GM18907 (cell line): ENCODE data around the gene AHR.

ENCODE experiments used
- ATAC-seq: cut with Tn5 transposase; IDR thresholded peaks from one replicate; pipeline ENCODE4 v1.9.1; 2021; ENCODE audit warnings: mild to moderate bottlenecking, moderate library complexity; ENCODE audit not compliant: unreplicated experiment

The AHR gene

GRCh38 chr7:17302575-17303142, 4.2 kb downstream of the AHR start:
- ATAC-seq: peak; percentile 27

GRCh38 chr7:17304926-17305325, 6.5 kb downstream of the AHR start:
- ATAC-seq: no peak

DNA sequence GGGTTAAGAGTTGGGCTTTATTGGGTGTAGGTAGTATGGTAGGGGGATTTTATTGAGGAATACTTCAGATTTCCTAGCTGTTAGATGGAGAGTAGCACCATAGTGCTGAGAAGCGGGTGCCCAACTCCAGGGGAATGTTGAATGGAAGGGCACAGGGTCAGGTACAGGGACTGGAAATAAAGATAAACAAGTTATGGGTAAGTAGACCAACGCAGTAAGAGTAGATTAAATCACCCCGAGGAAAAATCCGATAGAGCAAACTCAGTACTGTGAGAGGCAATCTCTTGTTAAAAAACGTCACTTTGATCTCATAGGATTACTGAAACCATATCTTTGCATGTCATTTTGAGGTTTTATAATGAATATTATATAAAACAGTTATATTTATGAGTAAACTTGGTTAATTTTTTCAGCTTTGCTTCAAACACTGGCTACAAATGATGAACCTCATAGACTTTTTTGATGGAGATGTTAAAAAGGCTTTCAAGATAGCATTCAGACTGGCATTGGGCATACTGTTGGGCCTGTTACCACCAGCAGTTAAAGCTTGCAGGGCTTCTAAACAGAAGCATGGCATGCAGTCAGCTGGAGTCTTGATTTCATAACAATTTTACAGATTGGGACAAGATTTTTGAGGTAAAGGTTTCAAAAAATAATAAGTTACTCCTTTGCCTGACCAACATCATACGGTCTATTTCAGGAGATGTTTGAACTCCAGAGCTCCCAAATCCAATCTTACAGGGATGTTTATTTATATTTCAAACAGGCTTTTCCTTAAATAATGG, 7.1 kb downstream of the AHR start:
- no peak for ATAC-seq

GRCh38 chr7:17307000-17307399, 8.5 kb downstream of the AHR start:
- ATAC-seq: no peak

DNA sequence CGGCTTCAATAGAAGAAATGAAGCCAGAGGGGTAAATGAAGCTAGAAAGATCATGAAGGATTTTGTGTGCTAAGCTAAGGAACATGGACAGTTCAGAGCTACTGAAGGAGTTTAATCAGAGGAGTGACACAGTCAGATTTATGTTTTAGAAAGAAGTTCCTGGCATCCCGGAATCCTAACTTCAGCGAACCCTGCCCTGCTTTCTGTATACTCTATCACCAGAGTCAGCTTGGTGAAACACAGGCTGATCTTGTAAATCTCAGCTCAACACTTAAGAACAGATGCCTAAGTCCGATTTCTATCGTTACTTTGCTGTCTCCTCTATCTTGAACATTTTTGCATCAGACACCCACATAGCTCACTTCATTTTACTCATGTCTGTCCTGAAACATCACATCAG, 9.1 kb downstream of the AHR start:
- no peak for ATAC-seq

- no peak for ATAC-seq
These were observed 9.7 kb downstream of the AHR start for GRCh38 chr7:17307969-17308648.

- no peak for ATAC-seq
These were observed 12.7 kb downstream of the AHR start for GRCh38 chr7:17311194-17311593.

DNA sequence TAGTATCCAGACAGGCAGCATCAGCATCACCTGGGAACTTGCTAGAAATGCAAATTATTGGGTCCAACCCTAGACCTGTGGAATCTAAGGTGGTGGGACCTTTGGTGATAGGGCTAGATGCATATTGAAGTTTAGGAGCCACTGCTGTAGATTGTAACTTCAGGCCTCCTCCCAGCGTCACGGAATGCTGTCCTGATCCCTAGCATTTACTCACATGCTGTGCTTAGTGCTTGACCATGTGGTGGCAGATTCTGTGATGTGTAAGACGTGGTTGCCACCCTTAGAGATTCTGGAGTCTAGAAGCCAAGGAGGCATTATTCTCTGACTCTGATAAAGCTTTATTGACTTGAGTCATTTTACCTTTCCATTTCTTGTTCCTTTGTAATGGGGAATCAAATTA, 13.5 kb downstream of the AHR start:
- ATAC-seq: no peak

- no peak for ATAC-seq
These were observed 14.2 kb downstream of the AHR start for GRCh38 chr7:17312641-17313040.

DNA sequence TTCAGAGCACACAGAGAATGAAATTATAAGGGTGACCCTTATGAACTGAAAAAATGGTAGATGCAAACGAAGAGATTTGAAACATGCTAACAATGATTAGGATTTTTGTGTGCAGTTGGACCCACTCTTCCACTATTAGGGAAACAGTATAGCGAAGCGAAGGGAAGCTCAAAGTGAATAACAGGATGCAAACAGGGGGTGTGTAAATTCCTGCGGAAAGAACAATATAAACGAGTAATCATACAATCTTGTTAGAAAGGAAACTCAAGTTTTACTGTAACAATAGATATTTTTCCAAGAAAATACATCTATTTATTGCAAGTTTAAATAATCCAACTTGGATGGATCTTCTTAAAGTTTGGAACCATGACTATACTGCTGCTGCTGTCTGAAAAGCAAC, 14.7 kb downstream of the AHR start:
- ATAC-seq: no peak

DNA sequence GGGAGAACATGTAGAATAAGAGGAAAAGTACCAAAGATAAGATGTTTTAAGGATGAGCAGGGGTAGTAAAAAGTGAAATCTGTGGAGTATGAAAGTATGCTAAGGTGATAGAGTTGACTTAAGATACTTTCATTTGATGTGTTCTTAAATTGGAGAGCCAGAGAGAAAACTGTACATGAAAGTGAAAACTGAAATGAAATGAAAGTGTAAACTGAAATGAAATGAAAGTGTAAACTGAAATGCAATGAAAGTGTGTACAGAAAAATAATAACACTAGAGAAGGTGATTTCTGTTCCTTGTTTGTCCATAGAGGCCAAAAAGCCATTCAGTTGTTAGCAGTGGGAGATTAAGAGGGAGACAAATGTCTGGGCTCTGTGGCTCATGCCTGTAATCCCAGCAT, 17.5 kb downstream of the AHR start:
- ATAC-seq: peak; percentile 47

GRCh38 chr7:17318146-17318545, 19.7 kb downstream of the AHR start:
- ATAC-seq: no peak

DNA sequence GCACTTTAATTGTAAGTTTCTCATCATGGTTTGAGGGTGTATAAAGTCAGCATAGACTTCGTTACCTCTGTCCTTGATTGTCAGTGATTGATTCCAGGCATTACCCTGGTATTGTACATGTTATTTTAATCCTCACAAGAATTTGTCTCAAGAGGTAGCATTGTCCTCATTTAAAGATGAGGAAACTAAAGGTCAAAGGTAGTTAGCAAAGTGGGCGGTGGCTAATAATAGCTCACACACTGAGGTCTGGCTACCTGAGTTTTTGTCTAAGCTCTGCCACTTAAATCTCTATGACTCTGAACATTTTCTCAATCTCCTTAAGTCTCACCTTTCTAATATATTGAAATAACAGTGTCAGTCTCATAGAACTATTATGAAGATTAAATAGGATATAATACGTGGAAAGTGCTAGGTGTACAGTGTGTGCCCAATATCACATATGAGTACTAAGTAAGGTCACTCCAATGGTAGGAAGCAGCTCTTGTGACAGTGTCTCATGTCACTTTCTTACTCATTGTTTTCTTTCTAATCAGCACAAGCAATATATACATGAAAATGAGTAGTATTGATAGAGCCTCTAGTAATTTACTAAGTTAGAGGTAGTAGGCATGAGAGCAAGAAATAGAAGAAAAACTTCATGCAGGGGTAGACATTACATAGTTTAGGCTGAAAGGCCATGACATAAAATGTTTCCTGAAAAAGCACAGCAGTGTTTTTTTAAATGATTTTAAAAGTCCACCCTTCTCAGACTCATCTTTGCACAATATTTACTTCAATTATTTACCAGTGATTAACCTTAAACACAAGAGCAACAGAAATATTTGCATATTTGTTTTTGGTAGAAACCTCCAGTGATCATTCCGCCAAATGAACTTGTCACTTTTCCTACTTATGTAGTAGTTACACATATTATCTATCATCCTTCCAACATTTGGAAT, 21.0 kb downstream of the AHR start:
- no peak for ATAC-seq

GRCh38 chr7:17320102-17320497, 21.6 kb downstream of the AHR start:
- no peak for ATAC-seq

GRCh38 chr7:17320657-17321056, 22.2 kb downstream of the AHR start:
- ATAC-seq: no peak

DNA sequence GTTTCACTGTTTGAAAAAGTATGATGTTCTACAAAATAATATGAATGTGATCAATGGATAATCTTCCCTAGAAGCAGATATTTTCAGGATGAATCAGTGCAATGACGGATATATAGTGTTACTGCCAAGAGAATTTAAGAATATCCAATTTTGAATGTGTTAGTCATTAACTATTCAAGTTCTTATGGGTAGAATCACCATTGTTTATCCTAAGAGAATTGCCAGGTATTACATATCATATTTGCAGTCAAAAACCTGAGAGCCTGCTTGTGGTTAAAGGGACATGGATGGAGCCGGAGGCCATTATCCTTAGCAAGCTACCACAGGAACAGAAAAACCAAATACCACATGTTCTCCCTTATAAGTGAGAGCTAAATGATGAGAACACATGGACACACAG, 26.9 kb downstream of the AHR start:
- no peak for ATAC-seq

DNA sequence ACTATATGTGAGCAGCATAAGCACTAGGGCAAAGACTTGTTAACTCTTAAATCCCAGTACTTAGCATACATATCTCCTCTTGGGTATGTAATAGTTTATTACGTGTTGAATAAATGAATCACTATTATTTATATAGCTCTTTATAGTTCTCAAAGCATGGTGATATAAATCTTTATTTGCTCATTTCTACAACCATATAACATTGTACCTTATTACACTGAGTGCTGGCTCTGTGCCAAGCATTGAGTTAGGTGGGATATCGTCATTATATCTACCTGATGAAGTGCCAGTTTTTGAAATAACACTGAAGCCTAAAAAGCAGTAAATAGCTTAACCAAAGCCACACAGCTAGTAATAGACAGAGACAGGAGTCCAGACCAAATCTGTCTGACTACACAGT, 27.9 kb downstream of the AHR start:
- ATAC-seq: no peak

GRCh38 chr7:17328641-17329040, 30.2 kb downstream of the AHR start:
- ATAC-seq: no peak

- no peak for ATAC-seq
These were observed 31.0 kb downstream of the AHR start for GRCh38 chr7:17329440-17329839.

DNA sequence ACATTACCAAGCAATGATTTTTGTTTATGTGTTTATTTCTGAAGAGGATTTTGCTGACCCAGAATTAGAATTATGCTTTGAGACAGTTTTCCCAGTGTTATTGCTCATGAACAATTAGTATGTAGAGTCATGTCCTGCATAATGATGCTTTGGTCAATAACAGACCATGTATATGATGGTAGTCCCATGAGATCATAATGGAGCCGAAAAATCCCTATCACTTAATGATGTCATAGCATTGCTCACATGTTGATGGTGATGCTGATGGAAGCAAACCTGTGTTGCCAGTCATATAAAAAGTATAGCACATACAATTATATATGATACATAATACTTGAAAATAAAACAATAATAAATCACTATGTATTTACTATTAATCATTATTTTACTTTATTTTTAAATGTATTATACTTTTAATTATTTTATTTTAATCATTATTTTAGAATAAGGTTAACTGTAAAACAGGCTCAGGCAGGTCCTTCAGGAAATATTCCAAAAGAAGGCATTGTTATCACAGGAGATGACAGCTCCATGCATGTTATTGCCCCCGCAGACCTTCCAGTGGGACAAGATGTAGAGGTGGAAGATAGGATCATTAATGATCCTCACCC, 33.5 kb downstream of the AHR start:
- no peak for ATAC-seq

GRCh38 chr7:17333221-17333620, 34.8 kb downstream of the AHR start:
- ATAC-seq: no peak
